PC-3 (cell line): ENCODE data around the gene CRTC1. TPM values are rescaled to one million over a fixed set of nuclear protein-coding genes. Genes with fewer than 3 reads are reported as not detected.

ENCODE experiments used
- ATAC-seq: fragments of 200-7000 bp; cut with Tn5 transposase; 2 replicates; pipeline ENCODE4 v1.9.1; 2020; ENCODE audit warnings: mild to moderate bottlenecking, moderate library complexity
- BruUV-seq: library from RNA; stranded (reverse); fragments of 400-500 nt; replicated peaks from 2 replicates; lab custom pipeline; 2021; lab: Mats Ljungman, UMichigan
- CTCF ChIA-PET: fragments of 300-600 bp; sonication (Branson Sonifier 250); formaldehyde crosslinking; loops from one replicate; lab custom pipeline; 2022; ENCODE audit warnings: antibody characterized with exemption; lab: Charles Lee
- POLR2A ChIA-PET: fragments of 300-600 bp; sonication (Branson Sonifier 250); formaldehyde crosslinking; loops from one replicate; lab custom pipeline; 2022; ENCODE audit warnings: antibody characterized with exemption; ENCODE audit not compliant: unreplicated experiment; lab: Charles Lee
- DNase-seq: peaks from one replicate; pipeline ENCODE4 v3.0.0-alpha.2; 2015
- H2AFZ ChIP-seq: fragments of 300-600 bp; sonication (generic); 2 replicates; pipeline ENCODE4 v1.6.0; 2016; ENCODE audit warnings: antibody characterized with exemption, low read length
- H3F3A ChIP-seq: fragments of 300-600 bp; sonication (generic); one replicate; pipeline ENCODE4 v1.6.0; 2017; ENCODE audit warnings: antibody characterized with exemption, low read length, control low read depth, mild to moderate bottlenecking; ENCODE audit not compliant: unreplicated experiment
- H3K27ac ChIP-seq: fragments of 300-600 bp; sonication (generic); 2 replicates; pipeline ENCODE4 v1.5.1; 2016; ENCODE audit warnings: mild to moderate bottlenecking, low read length
- H3K27me3 ChIP-seq: fragments of 300-600 bp; sonication (generic); 2 replicates; pipeline ENCODE4 v1.6.1; 2016; ENCODE audit warnings: low read length, mixed read lengths
- H3K36me3 ChIP-seq: fragments of 300-600 bp; sonication (generic); 2 replicates; pipeline ENCODE4 v1.6.1; 2016; ENCODE audit warnings: low read depth, mixed run types, low read length, mixed read lengths
- H3K4me1 ChIP-seq: fragments of 300-600 bp; sonication (generic); 2 replicates; pipeline ENCODE4 v1.5.1; 2016; ENCODE audit warnings: low read length; ENCODE audit not compliant: insufficient read depth
- H3K4me2 ChIP-seq: fragments of 300-600 bp; sonication (generic); 2 replicates; pipeline ENCODE4 v1.6.0; 2016; ENCODE audit warnings: low read length
- H3K4me3 ChIP-seq: fragments of 300-600 bp; sonication (generic); 2 replicates; pipeline ENCODE4 v1.5.1; 2016; ENCODE audit warnings: mild to moderate bottlenecking, low read length, mixed read lengths
- H3K79me2 ChIP-seq: fragments of 300-600 bp; sonication (generic); 2 replicates; pipeline ENCODE4 v1.6.1; 2017; ENCODE audit warnings: low read length, mixed read lengths
- H3K9ac ChIP-seq: fragments of 300-600 bp; sonication (generic); 2 replicates; pipeline ENCODE4 v1.6.0; 2016; ENCODE audit warnings: mild to moderate bottlenecking, low read length
- H3K9me2 ChIP-seq: fragments of 300-600 bp; sonication (generic); replicated peaks from 2 replicates; pipeline ENCODE4 v1.6.1; 2016; ENCODE audit warnings: mixed run types, low read length, mixed read lengths
- H3K9me3 ChIP-seq: fragments of 300-600 bp; sonication (generic); 2 replicates; pipeline ENCODE4 v1.6.1; 2016; ENCODE audit warnings: low read length, mixed read lengths
- H4K20me1 ChIP-seq: fragments of 300-600 bp; sonication (generic); 2 replicates; pipeline ENCODE4 v1.6.1; 2016; ENCODE audit warnings: low read length, mixed read lengths
- CTCF ChIP-seq: fragments of 300-600 bp; sonication (generic); conservative IDR thresholded peaks from 2 replicates; pipeline ENCODE4 v1.5.1; 2017; ENCODE audit warnings: antibody characterized with exemption, low read depth, mild to moderate bottlenecking, low read length
- EZH2 ChIP-seq: fragments of 300-600 bp; sonication (generic); IDR thresholded peaks from one replicate; pipeline ENCODE4 v1.6.1; 2017; ENCODE audit warnings: antibody characterized with exemption, mild to moderate bottlenecking, low read length; ENCODE audit not compliant: unreplicated experiment
- EZH2phosphoT487 ChIP-seq: fragments of 300-600 bp; sonication (generic); IDR thresholded peaks from 2 replicates; pipeline ENCODE4 v1.6.1; 2018; ENCODE audit warnings: mild to moderate bottlenecking, antibody characterized with exemption, low read length, borderline replicate concordance
- intact Hi-C: fragments of 100-400 bp; cut with micrococcal nuclease; formaldehyde crosslinking; loops from 2 replicates; pipeline ENCODE4 v1.9.0; 2023
- total RNA-seq: library from RNA; depleted of rRNA; stranded (reverse); fragments of >200 nt; gene quantifications from 2 replicates; pipeline ENCODE4 v1.2.3, GENCODE V29; 2014

CRTC1 gene
- total RNA-seq, 1 experiment from 2014 or later: 6.7 TPM

DNA sequence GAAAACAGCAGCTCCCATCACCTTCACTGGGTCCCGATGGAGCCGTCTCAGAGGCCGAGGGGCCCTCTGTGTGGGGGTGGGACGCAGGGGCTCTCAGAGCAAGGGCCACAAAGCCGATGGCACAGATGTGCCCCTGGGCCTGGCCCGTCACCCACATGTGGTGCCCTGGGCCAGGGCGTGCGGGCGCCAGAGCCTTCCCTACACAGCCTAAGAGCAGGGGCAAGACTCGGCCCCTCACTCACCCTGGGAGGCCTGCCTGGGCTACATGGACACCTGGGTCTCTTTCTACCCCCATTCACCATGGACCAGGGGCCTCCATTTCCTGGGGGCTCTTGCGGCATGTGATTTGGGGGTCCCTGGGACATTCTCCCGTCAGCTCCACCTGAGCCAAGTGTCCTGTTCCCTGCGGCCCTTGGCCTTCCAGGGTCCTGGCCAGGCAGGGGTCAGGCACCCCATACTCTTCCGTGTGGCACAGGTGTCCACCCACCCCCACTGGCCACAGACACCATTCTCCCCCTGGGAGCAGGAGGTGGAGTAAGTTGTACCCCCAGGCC, 97.6 kb downstream of the CRTC1 start:
- DNase-seq (no peak), ATAC-seq (no peak)
- no peaks in the 10 kb centered on the region for H3F3A ChIP-seq
- no peak overlapping the region for H3K4me2 ChIP-seq
- H3K4me1 ChIP-seq: peaks cover 8% of the 10 kb centered on the region
- H3K9ac ChIP-seq: no peak overlapping the region
- no peak overlapping the region for H3K27ac ChIP-seq
- H4K20me1 ChIP-seq: no peaks in the 10 kb centered on the region
- TF ChIP-seq EZH2: no peak
- no peak for TF ChIP-seq CTCF
- TF ChIP-seq EZH2phosphoT487: no peak
- no peak overlapping the region for H3K4me3 ChIP-seq
- ChIA-PET POLR2A (interaction anchor here (0.6 kb wide), 1 partner anchor 81 kb away, joined by 3 read pairs; no protein-coding TSS in a partner anchor), CTCF (no interaction called here)
- no TSS peak for BruUV-seq
- no peaks in the 10 kb centered on the region for H3K36me3 ChIP-seq
- no peaks in the 10 kb centered on the region for H3K79me2 ChIP-seq
- H2AFZ ChIP-seq: no peak overlapping the region
- H3K9me2 ChIP-seq: no peaks in the 10 kb centered on the region
- intact Hi-C loops: no loop called here
- no peaks in the 10 kb centered on the region for H3K27me3 ChIP-seq
- H3K9me3 ChIP-seq: no peaks in the 10 kb centered on the region

DNA sequence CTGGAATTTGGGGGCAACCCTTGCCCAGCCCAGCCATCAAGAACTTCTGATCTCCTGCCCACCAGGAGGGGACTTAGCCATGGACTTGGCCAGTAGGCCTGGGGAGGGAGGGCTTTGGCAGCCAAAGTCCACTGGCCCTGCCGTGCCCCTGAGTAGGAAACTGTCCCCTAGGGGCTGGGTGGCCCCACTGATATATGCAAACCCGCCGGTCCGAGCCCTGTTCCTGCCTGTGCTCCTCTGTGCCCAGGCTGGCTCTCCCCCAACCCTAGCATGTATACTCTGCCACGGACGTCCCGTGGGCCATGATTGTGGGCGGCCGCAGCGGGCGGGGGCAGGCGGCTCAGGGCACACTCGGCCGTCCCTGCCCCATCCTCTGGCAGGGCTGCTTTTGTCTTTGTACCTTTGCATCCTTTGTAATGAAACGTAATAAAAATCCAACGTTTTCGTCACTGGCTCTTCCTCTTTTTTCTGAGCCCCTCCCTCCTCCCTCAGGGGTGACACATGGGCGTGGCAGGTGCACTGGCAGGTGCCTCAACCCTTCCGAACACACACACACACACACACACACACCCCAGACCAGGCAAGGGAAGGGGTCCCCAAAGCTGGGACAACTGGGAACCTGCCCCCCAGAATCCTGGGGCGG, 98.5 kb downstream of the CRTC1 start:
- Histone ChIP-seq H3K4me1 (no peaks in the 10 kb centered on the region), H3K27me3 (no peaks in the 10 kb centered on the region), H4K20me1 (no peaks in the 10 kb centered on the region), H3K9me2 (no peaks in the 10 kb centered on the region), H3K9ac (no peak overlapping the region), H3K79me2 (no peaks in the 10 kb centered on the region), H3K36me3 (no peaks in the 10 kb centered on the region), H3K4me2 (no peak overlapping the region), H3F3A (no peaks in the 10 kb centered on the region), H3K4me3 (no peak overlapping the region), H3K27ac (no peak overlapping the region), H2AFZ (no peak overlapping the region), H3K9me3 (no peaks in the 10 kb centered on the region)
- no TSS peak for BruUV-seq
- POLR2A ChIA-PET: no interaction called here
- TF ChIP-seq EZH2phosphoT487 (no peak), CTCF (no peak), EZH2 (no peak)
- no peak for ATAC-seq
- no peak for DNase-seq
- intact Hi-C loops: no loop called here
- CTCF ChIA-PET: no interaction called here

GRCh38 chr19:18782559-18783225, 99.2 kb downstream of the CRTC1 start:
- POLR2A ChIA-PET: no interaction called here

More at GRCh38 chr19:18782559-18783225, 99.2 kb downstream of the CRTC1 start:
- Histone ChIP-seq H3K4me2 (no peak overlapping the region), H3K9me3 (no peaks in the 10 kb centered on the region), H3K9ac (no peak overlapping the region), H2AFZ (no peak overlapping the region), H4K20me1 (no peaks in the 10 kb centered on the region), H3K79me2 (no peaks in the 10 kb centered on the region), H3F3A (no peaks in the 10 kb centered on the region), H3K27me3 (no peaks in the 10 kb centered on the region), H3K27ac (no peak overlapping the region), H3K4me3 (no peak overlapping the region), H3K9me2 (no peaks in the 10 kb centered on the region), H3K4me1 (no peaks in the 10 kb centered on the region), H3K36me3 (no peaks in the 10 kb centered on the region)
- no peak for TF ChIP-seq EZH2
- ATAC-seq (no peak), DNase-seq (no peak)
- CTCF ChIA-PET: no interaction called here
- intact Hi-C loops: no loop called here
- no TSS peak for BruUV-seq
